ENCODE results near the gene GASK1A.
A peak's percentile ranks its signal among the peaks of the same experiment; 100 is the strongest.

The GASK1A gene

GRCh38 chr3:43097400-43098080, 118.4 kb downstream of the GASK1A start:
- TF ChIP-seq Cebpa-rat (IDR thresholded peaks at IDR 0.05), result no peak
- no peak overlapping the region for H3K4me2 ChIP-seq
- H4K20me1 ChIP-seq, result peaks cover 0 to 65% (median 5%) of the 10 kb centered on the region in 11 experiments; a peak in 8 of 22 replicates
- H3K27ac ChIP-seq, result no peak overlapping the region
- H3K36me3 ChIP-seq, result peaks cover 0 to 5% (median 0%) of the 10 kb centered on the region in 11 experiments; a peak in 2 of 22 replicates
- no peaks in the 10 kb centered on the region for H3K9me3 ChIP-seq (replicated peaks in 1 of 11)
- H3K4me1 ChIP-seq, result peaks cover 0 to 2% (median 0%) of the 10 kb centered on the region in 10 experiments; a peak in 1 of 20 replicates
- no peaks in the 10 kb centered on the region for H3K27me3 ChIP-seq
- H3K4me3 ChIP-seq, result no peak overlapping the region
- H3K9ac ChIP-seq, result no peak overlapping the region

GRCh38 chr3:43098761-43099160, 119.7 kb downstream of the GASK1A start:
- Histone ChIP-seq H3K4me2 (no peak overlapping the region), H3K27me3 (no peaks in the 10 kb centered on the region), H4K20me1 (peaks cover 0 to 67% (median 7%) of the 10 kb centered on the region in 11 experiments; a peak in 8 of 22 replicates), H3K9ac (no peak overlapping the region), H3K4me3 (no peak overlapping the region), H3K9me3 (replicated peaks in 1 of 11) (no peaks in the 10 kb centered on the region), H3K36me3 (peaks cover 0 to 5% (median 0%) of the 10 kb centered on the region in 11 experiments; a peak in 2 of 22 replicates), H3K27ac (no peak overlapping the region), H3K4me1 (peaks cover 0 to 14% (median 0%) of the 10 kb centered on the region in 10 experiments; a peak in 3 of 20 replicates)
- no peak for TF ChIP-seq Cebpa-rat (IDR thresholded peaks at IDR 0.05)

DNA sequence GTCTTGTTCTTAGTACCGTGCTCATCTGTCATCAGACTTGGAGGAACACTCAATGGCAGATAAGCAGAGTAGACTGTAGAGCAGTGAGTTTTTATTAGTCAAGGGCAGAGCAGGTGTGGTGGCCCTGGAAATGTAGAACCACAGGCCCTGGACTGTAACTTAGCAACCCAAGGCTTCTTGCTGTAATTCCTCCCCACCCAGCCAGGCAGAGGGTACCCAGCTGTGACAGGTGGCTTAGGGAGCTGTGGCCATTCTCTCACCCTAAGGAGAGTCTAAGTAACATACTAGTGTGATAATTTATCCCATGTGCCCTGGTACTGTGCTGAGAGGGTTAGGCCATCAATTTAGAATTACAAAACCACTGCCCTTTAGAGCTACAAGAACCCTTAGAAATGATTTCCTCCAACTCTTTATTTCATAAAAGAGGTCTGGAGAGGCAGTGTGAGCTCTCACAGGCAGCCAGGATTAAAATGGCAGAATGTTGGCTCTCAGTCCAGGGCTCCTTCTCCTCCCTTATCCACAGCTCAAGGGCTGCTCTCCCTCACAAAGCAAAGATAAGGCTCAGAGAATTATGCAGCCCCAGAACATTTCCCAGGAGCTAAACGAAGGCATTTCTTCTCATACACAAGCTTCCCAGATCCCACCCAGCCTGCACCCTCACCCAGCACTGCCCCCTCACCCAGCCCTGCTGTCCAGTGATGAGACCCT, 123.8 kb downstream of the GASK1A start:
- Histone ChIP-seq H3K36me3 (peaks cover 0 to 5% (median 0%) of the 10 kb centered on the region in 11 experiments; a peak in 1 of 22 replicates), H3K4me1 (peaks cover 6 to 31% (median 15%) of the 10 kb centered on the region in 10 experiments; a peak in 16 of 20 replicates), H3K4me3 (no peak overlapping the region), H4K20me1 (peaks cover 0 to 51% (median 5%) of the 10 kb centered on the region in 11 experiments; a peak in 7 of 22 replicates), H3K9ac (no peak overlapping the region), H3K4me2 (peak overlapping the region in 5 of 11 experiments; percentile 4 to 23 (median 13); a peak in 3 of 22 replicates), H3K27me3 (no peaks in the 10 kb centered on the region), H3K27ac (no peak overlapping the region), H3K9me3 (replicated peaks in 1 of 11) (no peaks in the 10 kb centered on the region)
- no peak for TF ChIP-seq Cebpa-rat (IDR thresholded peaks at IDR 0.05)

- Histone ChIP-seq H3K4me1 (peaks cover 6 to 31% (median 15%) of the 10 kb centered on the region in 10 experiments; a peak in 16 of 20 replicates), H3K27ac (no peak overlapping the region), H3K36me3 (peaks cover 0 to 5% (median 0%) of the 10 kb centered on the region in 11 experiments; a peak in 1 of 22 replicates), H3K9me3 (replicated peaks in 1 of 11) (no peaks in the 10 kb centered on the region), H3K27me3 (no peaks in the 10 kb centered on the region), H3K4me3 (no peak overlapping the region), H4K20me1 (peaks cover 0 to 43% (median 0%) of the 10 kb centered on the region in 11 experiments; a peak in 7 of 22 replicates), H3K9ac (no peak overlapping the region), H3K4me2 (peak overlapping the region in 10 of 11 experiments; percentile 61 to 90 (median 83); a peak in 14 of 22 replicates)
- TF ChIP-seq Cebpa-rat (IDR thresholded peaks at IDR 0.05), result no peak
Observed at GRCh38 chr3:43104039-43104438, 124.9 kb downstream of the GASK1A start.

DNA sequence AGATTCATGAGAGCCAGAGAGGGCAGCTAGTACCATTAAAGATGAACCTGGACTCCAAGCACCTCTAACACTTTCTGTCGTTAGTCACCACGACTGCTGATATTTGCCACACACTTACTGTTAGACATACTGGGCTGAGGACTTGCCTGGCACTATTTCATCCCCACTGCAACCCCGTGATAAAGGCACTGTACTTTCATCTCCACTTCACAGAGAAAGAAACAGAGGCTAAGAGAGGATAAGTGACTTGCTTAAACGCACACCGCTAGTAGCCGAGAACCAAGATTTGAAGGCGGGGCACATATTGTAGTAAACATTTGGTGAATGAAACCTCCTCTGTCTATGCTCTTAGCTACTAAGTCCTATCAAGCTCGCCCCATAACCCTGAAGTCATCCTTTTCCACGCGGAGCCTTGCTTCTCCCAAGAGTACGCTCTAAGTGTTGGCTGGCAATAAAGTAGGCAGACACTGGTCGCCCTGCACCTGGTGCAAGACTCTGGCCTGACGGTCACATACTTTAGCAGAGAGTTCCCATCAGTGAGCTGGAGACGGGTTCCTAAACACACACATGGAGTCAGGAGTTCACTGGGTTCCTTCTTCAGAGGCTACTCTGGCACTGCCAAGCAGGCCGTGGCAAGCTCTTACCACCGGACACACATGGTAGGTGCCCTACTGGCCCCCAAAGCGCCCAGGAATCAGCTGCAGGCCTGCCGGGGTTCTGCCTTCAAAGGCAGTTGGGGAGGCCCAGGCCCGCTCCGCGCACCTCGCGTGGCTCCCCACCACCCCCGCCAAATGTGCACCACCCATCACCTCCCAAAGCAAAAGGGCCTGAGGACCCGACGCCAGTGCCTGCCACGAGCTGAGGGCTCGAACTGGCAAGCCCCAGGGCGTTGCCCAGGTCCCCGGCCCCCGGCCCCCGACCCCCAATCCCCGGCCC, 125.8 kb downstream of the GASK1A start:
- Histone ChIP-seq H3K9me3 (replicated peaks in 1 of 11) (no peaks in the 10 kb centered on the region), H3K4me1 (peaks cover 6 to 31% (median 15%) of the 10 kb centered on the region in 10 experiments; a peak in 16 of 20 replicates), H3K4me2 (peak overlapping the region; percentile 61 to 90 (median 83)), H3K4me3 (peak overlapping the region; percentile 65 to 97 (median 88)), H3K9ac (peak overlapping the region in 3 of 11 experiments; percentile 19 to 41 (median 39); a peak in 4 of 22 replicates), H3K36me3 (peaks cover 0 to 5% (median 0%) of the 10 kb centered on the region in 11 experiments; a peak in 1 of 22 replicates), H3K27ac (no peak overlapping the region), H4K20me1 (peaks cover 0 to 39% (median 0%) of the 10 kb centered on the region in 11 experiments; a peak in 4 of 22 replicates), H3K27me3 (no peaks in the 10 kb centered on the region)
- no peak for TF ChIP-seq Cebpa-rat (IDR thresholded peaks at IDR 0.05)

DNA sequence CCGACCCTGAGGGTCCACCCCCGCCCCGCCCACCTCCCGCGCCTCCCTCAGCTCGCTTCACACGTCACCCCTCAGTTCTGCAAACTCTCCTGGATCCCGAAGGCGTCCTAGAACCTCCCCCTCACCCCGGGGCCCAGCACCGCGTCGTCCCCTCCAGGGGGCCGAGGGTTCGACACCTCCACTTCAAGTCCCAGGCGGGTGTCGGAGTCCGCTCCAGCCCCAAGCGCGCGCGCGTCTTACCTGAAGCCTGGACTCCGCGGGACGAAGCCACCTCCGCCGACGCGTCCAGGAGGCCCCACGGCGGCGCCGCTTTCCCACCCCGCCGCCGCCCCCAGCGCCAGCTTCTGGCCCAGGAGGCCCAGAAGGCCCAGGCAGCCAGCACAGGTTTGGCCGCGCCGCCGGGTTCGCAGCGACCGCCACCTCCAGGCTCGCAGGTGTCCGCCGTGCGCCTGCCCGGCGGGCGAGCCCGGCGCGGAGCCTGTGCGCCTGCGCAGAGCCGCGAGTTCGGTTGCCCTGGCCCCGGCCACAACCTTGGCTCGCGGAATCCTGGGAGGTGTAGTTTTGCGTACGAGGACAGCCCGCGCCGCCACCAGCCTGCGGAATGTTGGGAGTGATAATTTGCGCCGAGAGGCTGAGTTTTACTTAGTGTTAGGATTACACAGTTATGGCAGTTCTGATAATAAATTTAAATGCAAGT, 126.6 kb downstream of the GASK1A start, which contains the start of gene POMGNT2:
Gene POMGNT2 (minus strand): TSS at position 484 of the 697 bp plus-strand sequence. CDS start 24,648 bp downstream, outside the sequence.
- peaks cover 0 to 36% (median 0%) of the 10 kb centered on the region in 11 experiments; a peak in 4 of 22 replicates for H4K20me1 ChIP-seq
- H3K4me1 ChIP-seq, result peaks cover 6 to 31% (median 15%) of the 10 kb centered on the region in 10 experiments; a peak in 16 of 20 replicates
- H3K36me3 ChIP-seq, result peaks cover 0 to 5% (median 0%) of the 10 kb centered on the region in 11 experiments; a peak in 1 of 22 replicates
- peak within 1 kb of the TSS; percentile 61 to 90 (median 84) for H3K4me2 ChIP-seq
- peak within 1 kb of the TSS; percentile 54 to 74 (median 67); a peak in 21 of 22 replicates for H3K27ac ChIP-seq
- no peaks in the 10 kb centered on the region for H3K27me3 ChIP-seq
- no peaks in the 10 kb centered on the region for H3K9me3 ChIP-seq (replicated peaks in 1 of 11)
- peak within 1 kb of the TSS; percentile 65 to 97 (median 88) for H3K4me3 ChIP-seq
- H3K9ac ChIP-seq, result peak within 1 kb of the TSS; percentile 75 to 89 (median 82)
- TF ChIP-seq Cebpa-rat (IDR thresholded peaks at IDR 0.05), result no peak

GRCh38 chr3:43106293-43106628, 127.2 kb downstream of the GASK1A start:
- Histone ChIP-seq H3K27ac (no peak overlapping the region), H3K9ac (peak overlapping the region in 5 of 11 experiments; percentile 80 to 82 (median 81); a peak in 9 of 22 replicates), H3K4me2 (peak overlapping the region; percentile 61 to 90 (median 84))

More at GRCh38 chr3:43106293-43106628, 127.2 kb downstream of the GASK1A start:
- no peaks in the 10 kb centered on the region for H3K27me3 ChIP-seq
- H3K4me3 ChIP-seq, result peak overlapping the region; percentile 65 to 97 (median 88)
- no peak for TF ChIP-seq Cebpa-rat (IDR thresholded peaks at IDR 0.05)
- peaks cover 0 to 33% (median 0%) of the 10 kb centered on the region in 11 experiments; a peak in 4 of 22 replicates for H4K20me1 ChIP-seq
- no peaks in the 10 kb centered on the region for H3K9me3 ChIP-seq (replicated peaks in 1 of 11)
- H3K36me3 ChIP-seq, result peaks cover 0 to under 1% (median 0%) of the 10 kb centered on the region in 11 experiments; a peak in 1 of 22 replicates
- peaks cover 6 to 31% (median 15%) of the 10 kb centered on the region in 10 experiments; a peak in 16 of 20 replicates for H3K4me1 ChIP-seq

Measured in BLaER1 treated with 17β-estradiol and CSF1 and Interleukin-3, amounts not matched to agents 10 nM and 100 nM (cell line).